Left lung (tissue), 14 donors: Measurements from ENCODE around the gene AKTIP. TPM values are rescaled to one million over a fixed set of nuclear protein-coding genes. Genes with fewer than 3 reads are reported as not detected.

Source experiments
- ATAC-seq: fragments of 200-7000 bp; cut with Tn5 transposase; one replicate; pipeline ENCODE4 v1.9.1; 2020; ENCODE audit warnings: moderate library complexity
- DNase-seq, 4 donors: peaks; one replicate each; pipeline ENCODE4 v3.0.0-alpha.2; 2013 to 2020
- H3K27ac ChIP-seq, 2 donors: fragments of 200-600 bp; sonication (generic) in 1 of 2; one replicate each; pipeline versions ENCODE4 v1.5.0 to v1.8.0; 2020 to 2021
- H3K27me3 ChIP-seq, 2 donors: fragments of 200-600 bp; sonication (generic) in 1 of 2; one replicate each; pipeline versions ENCODE4 v1.5.0 to v1.8.0; 2020 to 2021
- H3K36me3 ChIP-seq, 2 donors: fragments of 200-600 bp; sonication (generic) in 1 of 2; one replicate each; pipeline versions ENCODE4 v1.5.0 to v1.8.0; 2020 to 2021
- H3K4me1 ChIP-seq, 2 donors: fragments of 200-600 bp; one replicate each; pipeline ENCODE4 v1.8.0; 2021
- H3K4me3 ChIP-seq, 2 donors: fragments of 200-600 bp; sonication (generic) in 1 of 2; one replicate each; pipeline versions ENCODE4 v1.5.0 to v1.8.0; 2020 to 2021; ENCODE audit warnings: mild to moderate bottlenecking in 1 of 2
- H3K9me3 ChIP-seq, 2 donors: fragments of 200-600 bp; sonication (generic) in 1 of 2; one replicate each; pipeline versions ENCODE4 v1.5.0 to v1.8.0; 2020 to 2021
- intact Hi-C, 2 donors: fragments of 100-400 bp; cut with DNase I; formaldehyde crosslinking; loops; one replicate each; pipeline versions ENCODE4 v1.11.2 to v1.14.2; 2022
- long read RNA-seq, 12 donors: library from polyadenylated mRNA in 2 of 12; unstranded in 2 of 12; transcript quantifications; one replicate each; pipeline ENCODE4 v2.0.0 and lab custom pipeline, GENCODE V29; 2019 to 2026
- polyA plus RNA-seq, 6 donors: library from polyadenylated mRNA; unstranded; fragments of 120-200 nt; gene quantifications; one replicate each; pipeline ENCODE4 v1.2.1, GENCODE V29; 2013; ENCODE audit not compliant: insufficient read length in 6 of 6
- total RNA-seq, 2 donors: library from RNA; stranded (reverse); fragmentation: NEBNext Ultra II Directional; extraction: Animal tissue kit (Norgen Biotek cat#: 25700); gene quantifications; one replicate each; pipeline ENCODE4 v1.2.1, GENCODE V29; 2021
- TF ChIP-seq, protein P1 (sequence below), 2 donors: fragments of 200-600 bp; sonication (generic) in 1 of 2; IDR thresholded peaks; one replicate each; pipeline versions ENCODE4 v1.5.0 to v1.8.0; 2021; ENCODE audit warnings: antibody characterized with exemption in 2 of 2
- donor health status: DM: no; HTN: yes; CAD: no.
- donor health status: DM: no; HTN: no; CAD: no.

The AKTIP gene
- 10 to 100 TPM; 36.9 to 43.5 TPM for total RNA-seq
- polyA plus RNA-seq: 10 to 100 TPM; 43.9 to 53.7 (median 49.3) TPM
- long read RNA-seq, donor 1, transcript AKTIP-214 (1 exons, 2,321 nt): major isoform, 8 of 21 reads
- long read RNA-seq, donor 1, partial matches to known transcripts: 0 of 21 reads
- long read RNA-seq, donor 1, other reads (novel, unspliced or antisense): 6 of 21 reads
- long read RNA-seq, donor 2, partial matches to known transcripts: 0 of 14 reads
- long read RNA-seq, donor 2, other reads (novel, unspliced or antisense): 5 of 14 reads
- long read RNA-seq, donor 3, partial matches to known transcripts: 0 of 12 reads
- long read RNA-seq, donor 3, other reads (novel, unspliced or antisense): 6 of 12 reads
- long read RNA-seq, donor 4, transcript AKTIP-202 (10 exons, 2,426 nt): major isoform, 5 of 14 reads
- long read RNA-seq, donor 4, partial matches to known transcripts: 1 of 14 reads
- long read RNA-seq, donor 4, other reads (novel, unspliced or antisense): 8 of 14 reads
- long read RNA-seq, donor 5, transcript AKTIP-214 (1 exons, 2,321 nt): major isoform, 14 of 20 reads
- long read RNA-seq, donor 5, transcript AKTIP-202 (10 exons, 2,426 nt): minor isoform, 6 of 20 reads
- long read RNA-seq, donor 5, partial matches to known transcripts: 0 of 20 reads
- long read RNA-seq, donor 5, other reads (novel, unspliced or antisense): 0 of 20 reads
- long read RNA-seq, donor 6, transcript AKTIP-214 (1 exons, 2,321 nt): major isoform, 5 of 8 reads
- long read RNA-seq, donor 6, partial matches to known transcripts: 0 of 8 reads
- long read RNA-seq, donor 6, other reads (novel, unspliced or antisense): 0 of 8 reads
- long read RNA-seq, donor 7, transcript AKTIP-214 (1 exons, 2,321 nt): major isoform, 6 of 9 reads
- long read RNA-seq, donor 7, partial matches to known transcripts: 0 of 9 reads
- long read RNA-seq, donor 7, other reads (novel, unspliced or antisense): 0 of 9 reads
- long read RNA-seq, donor 8, partial matches to known transcripts: 0 of 3 reads
- long read RNA-seq, donor 8, other reads (novel, unspliced or antisense): 0 of 3 reads
- long read RNA-seq, donor 9, partial matches to known transcripts: 0 of 4 reads
- long read RNA-seq, donor 9, other reads (novel, unspliced or antisense): 0 of 4 reads
- long read RNA-seq, donor 10, transcript AKTIP-202 (10 exons, 2,426 nt): major isoform, 6 of 24 reads
- long read RNA-seq, donor 10, partial matches to known transcripts: 2 of 24 reads
- long read RNA-seq, donor 10, other reads (novel, unspliced or antisense): 16 of 24 reads
- long read RNA-seq, donor 11: 0 reads
- long read RNA-seq, donor 12, partial matches to known transcripts: 0 of 5 reads
- long read RNA-seq, donor 12, other reads (novel, unspliced or antisense): 0 of 5 reads

- DNase-seq: peak; percentile 66 to 88 (median 69)
Measured at GRCh38 chr16:53502331-53503269, at the start of gene AKTIP. Gene AKTIP, minus strand, starts transcription at chr16:53503209. Its CDS starts 2,950 bp downstream, at chr16:53500259.

DNA sequence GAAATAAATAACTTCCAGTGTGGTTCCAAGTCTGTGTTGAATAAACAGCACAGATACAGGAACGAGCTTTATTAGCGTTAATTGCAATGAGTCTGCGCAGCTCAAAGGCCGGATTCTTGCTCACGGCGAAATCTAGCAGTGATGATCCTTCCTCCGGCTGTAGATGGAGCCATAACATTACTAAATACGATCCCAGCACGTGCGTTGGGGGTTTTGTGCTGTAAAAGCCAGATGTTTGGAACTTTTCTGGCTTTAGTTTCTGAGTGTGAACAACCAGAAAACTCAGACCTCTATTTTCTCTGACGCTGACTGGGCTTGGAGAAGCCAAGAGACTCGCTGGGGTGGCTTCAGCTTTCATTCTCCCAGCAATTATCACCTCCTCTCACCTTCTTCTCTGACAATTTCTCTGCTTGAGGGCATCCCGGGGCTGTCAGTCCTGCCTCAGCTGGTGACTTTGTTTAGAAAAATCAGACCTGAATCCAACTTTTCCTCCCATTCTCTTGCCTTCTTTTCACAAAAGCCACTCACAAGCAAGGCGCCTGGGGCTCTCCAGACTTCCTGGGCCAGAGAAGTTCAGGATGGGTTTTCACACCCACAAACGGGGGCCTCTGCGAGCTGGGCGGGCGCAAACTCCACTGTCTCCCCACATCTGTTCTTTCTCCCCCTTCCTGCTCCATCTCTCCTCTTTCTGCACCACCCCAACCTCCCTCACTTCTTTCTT lies 47.1 kb upstream of the AKTIP start:
- ATAC-seq: peak; percentile 96
- H3K27ac ChIP-seq: no peak overlapping the region

More at GRCh38 chr16:53502331-53503269, at the start of gene AKTIP:
- H3K36me3 ChIP-seq: peaks cover 0 to 17% of the 10 kb centered on the region in 2 donors
- peak within 1 kb of the TSS; percentile 94 to 95 for H3K27ac ChIP-seq
- H3K9me3 ChIP-seq: no peaks in the 10 kb centered on the region
- intact Hi-C loops: no loop called here
- peak; percentile 46 for ATAC-seq
- TF ChIP-seq, protein P1, sequence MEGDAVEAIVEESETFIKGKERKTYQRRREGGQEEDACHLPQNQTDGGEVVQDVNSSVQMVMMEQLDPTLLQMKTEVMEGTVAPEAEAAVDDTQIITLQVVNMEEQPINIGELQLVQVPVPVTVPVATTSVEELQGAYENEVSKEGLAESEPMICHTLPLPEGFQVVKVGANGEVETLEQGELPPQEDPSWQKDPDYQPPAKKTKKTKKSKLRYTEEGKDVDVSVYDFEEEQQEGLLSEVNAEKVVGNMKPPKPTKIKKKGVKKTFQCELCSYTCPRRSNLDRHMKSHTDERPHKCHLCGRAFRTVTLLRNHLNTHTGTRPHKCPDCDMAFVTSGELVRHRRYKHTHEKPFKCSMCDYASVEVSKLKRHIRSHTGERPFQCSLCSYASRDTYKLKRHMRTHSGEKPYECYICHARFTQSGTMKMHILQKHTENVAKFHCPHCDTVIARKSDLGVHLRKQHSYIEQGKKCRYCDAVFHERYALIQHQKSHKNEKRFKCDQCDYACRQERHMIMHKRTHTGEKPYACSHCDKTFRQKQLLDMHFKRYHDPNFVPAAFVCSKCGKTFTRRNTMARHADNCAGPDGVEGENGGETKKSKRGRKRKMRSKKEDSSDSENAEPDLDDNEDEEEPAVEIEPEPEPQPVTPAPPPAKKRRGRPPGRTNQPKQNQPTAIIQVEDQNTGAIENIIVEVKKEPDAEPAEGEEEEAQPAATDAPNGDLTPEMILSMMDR (IDR thresholded peaks at IDR 0.05): no peak
- peak within 1 kb of the TSS; percentile 89 to 95 for H3K4me3 ChIP-seq
- H3K27me3 ChIP-seq: no peaks in the 10 kb centered on the region
- H3K4me1 ChIP-seq: peaks cover 8 to 34% of the 10 kb centered on the region in 2 donors

DNA sequence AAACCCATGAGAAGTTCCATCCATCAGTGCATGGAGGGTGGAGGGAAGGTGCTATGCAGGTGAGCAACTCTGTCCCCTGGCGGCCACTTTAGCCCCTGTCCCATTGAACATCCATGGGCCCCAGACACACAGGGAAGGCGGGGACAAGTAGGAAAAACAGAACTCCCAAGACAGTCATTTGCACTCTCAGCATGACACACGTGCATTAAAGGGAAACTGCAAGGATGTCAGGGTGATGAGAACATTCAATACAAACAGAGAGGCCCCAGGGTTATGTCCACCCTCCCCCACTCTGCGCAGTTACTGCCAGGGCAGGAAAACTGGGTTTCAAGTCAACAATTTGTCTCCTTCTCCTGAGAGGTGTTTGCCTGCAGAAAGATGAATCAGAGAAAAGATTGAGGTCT lies 44.0 kb upstream of the AKTIP start:
- intact Hi-C loops: no loop called here
- ATAC-seq: no peak
- Histone ChIP-seq H3K9me3 (no peaks in the 10 kb centered on the region), H3K4me3 (no peak overlapping the region), H3K4me1 (peaks cover 0 to 6% of the 10 kb centered on the region in 2 donors), H3K27me3 (peaks cover 0 to 39% of the 10 kb centered on the region in 2 donors), H3K27ac (no peak overlapping the region), H3K36me3 (no peaks in the 10 kb centered on the region)
- TF ChIP-seq, protein P1 (IDR thresholded peaks at IDR 0.05): no peak
- no peak for DNase-seq

More for the DNA sequence above, 47.1 kb upstream of the AKTIP start:
- intact Hi-C loops: no loop called here
- Histone ChIP-seq H3K4me3 (no peak overlapping the region), H3K9me3 (no peaks in the 10 kb centered on the region), H3K27me3 (peaks cover 0 to 27% of the 10 kb centered on the region in 2 donors), H3K36me3 (no peaks in the 10 kb centered on the region), H3K4me1 (peaks cover 0 to 6% of the 10 kb centered on the region in 2 donors)
- peak in 3 of 4 donors; percentile 40 to 96 (median 91) for DNase-seq
- TF ChIP-seq, protein P1 (IDR thresholded peaks at IDR 0.05): peak; percentile 48 to 58

DNA sequence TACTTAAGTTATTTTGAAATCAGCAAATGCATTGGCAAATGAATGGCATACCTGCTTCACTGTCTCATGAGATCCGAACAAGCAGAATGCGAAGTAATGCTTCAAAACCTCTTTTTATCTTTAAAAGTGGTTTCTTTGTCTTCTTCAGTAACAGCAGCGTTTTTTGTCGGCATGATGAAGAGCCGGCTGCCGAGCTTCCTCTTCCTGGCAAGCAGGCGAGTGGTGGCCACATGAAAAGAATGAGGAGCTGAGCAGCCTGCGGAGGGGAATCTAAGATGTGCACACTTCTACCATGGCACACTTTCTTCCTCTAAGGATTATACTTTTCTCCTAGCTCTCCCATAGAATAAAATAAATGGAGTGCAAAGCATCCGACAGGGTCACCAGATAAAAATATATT lies 42.4 kb upstream of the AKTIP start:
- Histone ChIP-seq H3K4me3 (no peak overlapping the region), H3K9me3 (no peaks in the 10 kb centered on the region), H3K27ac (no peak overlapping the region), H3K36me3 (no peaks in the 10 kb centered on the region), H3K4me1 (peaks cover 0 to 6% of the 10 kb centered on the region in 2 donors), H3K27me3 (peaks cover 0 to 44% of the 10 kb centered on the region in 2 donors)
- ATAC-seq: no peak
- TF ChIP-seq, protein P1 (IDR thresholded peaks at IDR 0.05): no peak
- no peak for DNase-seq
- intact Hi-C loops: no loop called here
